ENCODE measurements around the gene SULT6B1.
A peak's percentile ranks its signal among the peaks of the same experiment; 100 is the strongest.
"Not testable (repeated sequence)": the region's sequence is repeated elsewhere in the genome, so short reads cannot be mapped to it uniquely, and the experiment has no call there.

Gene SULT6B1

GRCh38 chr2:37195862-37196319 is 7.4 kb upstream of the SULT6B1 start:
- not testable (repeated sequence) for DNase-seq

GRCh38 chr2:37192551-37192950 is 4.1 kb upstream of the SULT6B1 start:
- DNase-seq = no peak

GRCh38 chr2:37191747-37192146 is 3.3 kb upstream of the SULT6B1 start:
- no peak for DNase-seq

- DNase-seq = no peak
These were observed 2.8 kb upstream of the SULT6B1 start for GRCh38 chr2:37191253-37191652.

GRCh38 chr2:37190290-37190689 is 1.8 kb upstream of the SULT6B1 start:
- no peak for DNase-seq

- DNase-seq = no peak
These were observed 1.1 kb upstream of the SULT6B1 start for GRCh38 chr2:37189452-37190153.

- no peak for DNase-seq
These were observed 6.5 kb downstream of the SULT6B1 start for GRCh38 chr2:37181726-37182684.

GRCh38 chr2:37180640-37181039 is 7.8 kb downstream of the SULT6B1 start:
- no peak for DNase-seq

GRCh38 chr2:37180006-37180639 is 8.3 kb downstream of the SULT6B1 start:
- DNase-seq = no peak

- DNase-seq = no peak
These were observed 14.7 kb downstream of the SULT6B1 start for GRCh38 chr2:37173741-37174140.

GRCh38 chr2:37171624-37171950 is 16.9 kb downstream of the SULT6B1 start:
- no peak for DNase-seq

GRCh38 chr2:37168217-37168981 is 20.1 kb downstream of the SULT6B1 start:
- no peak for DNase-seq

- DNase-seq = no peak
These were observed 20.8 kb downstream of the SULT6B1 start for GRCh38 chr2:37167636-37168180.

- DNase-seq = no peak
These were observed 23.7 kb downstream of the SULT6B1 start for GRCh38 chr2:37164757-37165156.

- peak; percentile 77 for DNase-seq
These were observed 31.4 kb downstream of the SULT6B1 start, which contains the start of gene EIF2AK2 for GRCh38 chr2:37156857-37157714. Gene EIF2AK2, minus strand, starts transcription at chr2:37156980. Its CDS starts 9,174 bp downstream, at chr2:37147806.

- DNase-seq = no peak
These were observed 32.2 kb downstream of the SULT6B1 start for GRCh38 chr2:37156071-37156856.

- DNase-seq = no peak
These were observed 33.7 kb downstream of the SULT6B1 start for GRCh38 chr2:37154785-37155184.

- no peak for DNase-seq
These were observed 35.2 kb downstream of the SULT6B1 start for GRCh38 chr2:37153224-37153623.

- DNase-seq = no peak
These were observed 38.7 kb downstream of the SULT6B1 start for GRCh38 chr2:37149626-37150322.

- no peak for DNase-seq
These were observed 40.1 kb downstream of the SULT6B1 start for GRCh38 chr2:37148325-37148724.

Measured in NCI-H1092 (cell line).